HEK293 (cell line): ENCODE results near the gene ZNF222.

ENCODE experiments used
- HOXA7 ChIP-seq: sonication (generic); formaldehyde crosslinking; IDR thresholded peaks from 2 replicates; pipeline ENCODE4 v1.8.1; 2022; ENCODE audit warnings: missing genetic modification reagents, borderline replicate concordance
- HOXC10 ChIP-seq: sonication (generic); formaldehyde crosslinking; IDR thresholded peaks from 2 replicates; pipeline ENCODE4 v1.8.1; 2023; ENCODE audit warnings: mild to moderate bottlenecking, missing genetic modification reagents
- IKZF3 ChIP-seq: fragments of 450-650 bp; IDR thresholded peaks from 2 replicates; pipeline ENCODE4 v1.5.0; 2018; ENCODE audit warnings: missing biosample characterization, mild to moderate bottlenecking, missing genetic modification characterization, moderate library complexity
- MZF1 ChIP-seq: fragments of 450-650 bp; formaldehyde crosslinking; IDR thresholded peaks from 2 replicates; pipeline ENCODE4 v1.5.1; 2017; ENCODE audit warnings: missing biosample characterization, missing genetic modification characterization, borderline replicate concordance
- RBAK ChIP-seq: fragments of 450-650 bp; formaldehyde crosslinking; IDR thresholded peaks from 2 replicates; pipeline ENCODE4 v1.5.1; 2016; ENCODE audit warnings: missing biosample characterization, missing genetic modification characterization
- SP7 ChIP-seq: fragments of 450-650 bp; formaldehyde crosslinking; IDR thresholded peaks from 2 replicates; pipeline ENCODE4 v1.5.1; 2016; ENCODE audit warnings: missing biosample characterization, missing genetic modification characterization
- TRIM28 ChIP-seq: IDR thresholded peaks from 2 replicates; pipeline ENCODE4 v1.6.1; 2011; ENCODE audit warnings: low read length, control low read depth, borderline replicate concordance
- ZBTB20 ChIP-seq: fragments of 450-650 bp; formaldehyde crosslinking; IDR thresholded peaks from 2 replicates; pipeline ENCODE4 v1.5.1; 2016; ENCODE audit warnings: missing biosample characterization, missing genetic modification characterization
- ZBTB26 ChIP-seq: fragments of 450-650 bp; formaldehyde crosslinking; optimal IDR thresholded peaks from 2 replicates; pipeline ENCODE3; 2016; ENCODE audit warnings: missing biosample characterization, mild to moderate bottlenecking, missing genetic modification characterization
- ZBTB44 ChIP-seq: fragments of 450-650 bp; IDR thresholded peaks from 2 replicates; pipeline ENCODE4 v1.5.1; 2018; ENCODE audit warnings: missing biosample characterization, mild to moderate bottlenecking, missing genetic modification characterization
- ZFP69B ChIP-seq: fragments of 450-650 bp; formaldehyde crosslinking; IDR thresholded peaks from 2 replicates; pipeline ENCODE4 v1.5.1; 2016; ENCODE audit warnings: missing biosample characterization, missing genetic modification characterization
- ZNF112 ChIP-seq: fragments of 450-650 bp; formaldehyde crosslinking; IDR thresholded peaks from 2 replicates; pipeline ENCODE4 v1.5.0; 2017; ENCODE audit warnings: missing biosample characterization, missing genetic modification characterization
- ZNF121 ChIP-seq: fragments of 450-650 bp; formaldehyde crosslinking; IDR thresholded peaks from 2 replicates; pipeline ENCODE4 v1.5.1; 2016; ENCODE audit warnings: missing biosample characterization, missing genetic modification characterization
- ZNF155 ChIP-seq: fragments of 450-650 bp; formaldehyde crosslinking; IDR thresholded peaks from 2 replicates; pipeline ENCODE4 v1.5.1; 2016; ENCODE audit warnings: missing biosample characterization, missing genetic modification characterization
- ZNF16 ChIP-seq: fragments of 450-650 bp; formaldehyde crosslinking; IDR thresholded peaks from 2 replicates; pipeline ENCODE4 v1.5.1; 2016; ENCODE audit warnings: low read depth, missing biosample characterization, missing genetic modification characterization
- ZNF169 ChIP-seq: fragments of 450-650 bp; formaldehyde crosslinking; IDR thresholded peaks from 2 replicates; pipeline ENCODE4 v1.5.1; 2016; ENCODE audit warnings: missing biosample characterization, missing genetic modification characterization
- ZNF19 ChIP-seq: fragments of 450-650 bp; formaldehyde crosslinking; IDR thresholded peaks from 2 replicates; pipeline ENCODE4; 2016; ENCODE audit warnings: missing biosample characterization, missing genetic modification characterization, low read depth
- ZNF223 ChIP-seq: fragments of 450-650 bp; formaldehyde crosslinking; IDR thresholded peaks from 2 replicates; pipeline ENCODE4 v1.5.1; 2016; ENCODE audit warnings: missing biosample characterization, missing genetic modification characterization
- ZNF37A ChIP-seq: fragments of 450-650 bp; IDR thresholded peaks from 2 replicates; pipeline ENCODE4 v1.5.1; 2018; ENCODE audit warnings: missing biosample characterization, missing genetic modification characterization
- ZNF416 ChIP-seq: fragments of 450-650 bp; formaldehyde crosslinking; IDR thresholded peaks from 2 replicates; pipeline ENCODE4 v1.5.1; 2016; ENCODE audit warnings: missing biosample characterization, missing genetic modification characterization
- ZNF473 ChIP-seq: fragments of 450-650 bp; formaldehyde crosslinking; IDR thresholded peaks from 2 replicates; pipeline ENCODE4 v1.5.1; 2017; ENCODE audit warnings: missing biosample characterization, missing genetic modification characterization
- ZNF510 ChIP-seq: fragments of 450-650 bp; formaldehyde crosslinking; IDR thresholded peaks from 2 replicates; pipeline ENCODE4 v1.5.1; 2018; ENCODE audit warnings: mild to moderate bottlenecking, missing genetic modification characterization, missing biosample characterization; ENCODE audit not compliant: insufficient replicate concordance
- ZNF513 ChIP-seq: fragments of 450-650 bp; IDR thresholded peaks from 2 replicates; pipeline ENCODE4 v1.5.1; 2018; ENCODE audit warnings: missing biosample characterization, missing genetic modification characterization
- ZNF514 ChIP-seq: fragments of 450-650 bp; formaldehyde crosslinking; IDR thresholded peaks from 2 replicates; pipeline ENCODE4 v1.5.1; 2016; ENCODE audit warnings: missing biosample characterization, missing genetic modification characterization
- ZNF521 ChIP-seq: fragments of 450-650 bp; formaldehyde crosslinking; IDR thresholded peaks from 2 replicates; pipeline ENCODE4 v1.5.1; 2017; ENCODE audit warnings: missing biosample characterization, mild to moderate bottlenecking, missing genetic modification characterization
- ZNF530 ChIP-seq: fragments of 450-650 bp; formaldehyde crosslinking; IDR thresholded peaks from 2 replicates; pipeline ENCODE4 v1.5.1; 2016; ENCODE audit warnings: low read depth, missing biosample characterization, missing genetic modification characterization
- ZNF555 ChIP-seq: fragments of 450-650 bp; formaldehyde crosslinking; conservative IDR thresholded peaks from 2 replicates; pipeline ENCODE4 v1.5.1; 2017; ENCODE audit warnings: missing biosample characterization, mild to moderate bottlenecking, missing genetic modification characterization, inconsistent platforms
- ZNF558 ChIP-seq: fragments of 450-650 bp; formaldehyde crosslinking; IDR thresholded peaks from 2 replicates; pipeline ENCODE4 v1.5.1; 2016; ENCODE audit warnings: missing biosample characterization, missing genetic modification characterization
- ZNF670 ChIP-seq: fragments of 450-650 bp; formaldehyde crosslinking; IDR thresholded peaks from 2 replicates; pipeline ENCODE4 v1.5.1; 2016; ENCODE audit warnings: missing biosample characterization, missing genetic modification characterization, low read depth
- ZNF747 ChIP-seq: fragments of 450-650 bp; formaldehyde crosslinking; IDR thresholded peaks from 2 replicates; pipeline ENCODE4 v1.5.1; 2016; ENCODE audit warnings: missing biosample characterization, missing genetic modification characterization
- ZNF76 ChIP-seq: fragments of 450-650 bp; formaldehyde crosslinking; IDR thresholded peaks from 2 replicates; pipeline ENCODE4; 2016; ENCODE audit warnings: low read depth, missing biosample characterization, missing genetic modification characterization, borderline replicate concordance
- ZNF768 ChIP-seq: fragments of 450-650 bp; formaldehyde crosslinking; IDR thresholded peaks from 2 replicates; pipeline ENCODE4 v1.5.1; 2018; ENCODE audit warnings: missing biosample characterization, mild to moderate bottlenecking, missing genetic modification characterization
- ZXDB ChIP-seq: fragments of 450-650 bp; formaldehyde crosslinking; IDR thresholded peaks from 2 replicates; pipeline ENCODE4 v1.5.1; 2016; ENCODE audit warnings: missing biosample characterization, missing genetic modification characterization
- TF ChIP-seq, protein P1 (sequence below): fragments of 450-650 bp; formaldehyde crosslinking; IDR thresholded peaks from 2 replicates; pipeline ENCODE4 v1.5.1; 2016; ENCODE audit warnings: missing biosample characterization, missing genetic modification characterization
- TF ChIP-seq, protein P2 (sequence below): fragments of 450-650 bp; formaldehyde crosslinking; IDR thresholded peaks from 2 replicates; pipeline ENCODE4; 2016; ENCODE audit warnings: missing biosample characterization, missing genetic modification characterization

Gene ZNF222

DNA sequence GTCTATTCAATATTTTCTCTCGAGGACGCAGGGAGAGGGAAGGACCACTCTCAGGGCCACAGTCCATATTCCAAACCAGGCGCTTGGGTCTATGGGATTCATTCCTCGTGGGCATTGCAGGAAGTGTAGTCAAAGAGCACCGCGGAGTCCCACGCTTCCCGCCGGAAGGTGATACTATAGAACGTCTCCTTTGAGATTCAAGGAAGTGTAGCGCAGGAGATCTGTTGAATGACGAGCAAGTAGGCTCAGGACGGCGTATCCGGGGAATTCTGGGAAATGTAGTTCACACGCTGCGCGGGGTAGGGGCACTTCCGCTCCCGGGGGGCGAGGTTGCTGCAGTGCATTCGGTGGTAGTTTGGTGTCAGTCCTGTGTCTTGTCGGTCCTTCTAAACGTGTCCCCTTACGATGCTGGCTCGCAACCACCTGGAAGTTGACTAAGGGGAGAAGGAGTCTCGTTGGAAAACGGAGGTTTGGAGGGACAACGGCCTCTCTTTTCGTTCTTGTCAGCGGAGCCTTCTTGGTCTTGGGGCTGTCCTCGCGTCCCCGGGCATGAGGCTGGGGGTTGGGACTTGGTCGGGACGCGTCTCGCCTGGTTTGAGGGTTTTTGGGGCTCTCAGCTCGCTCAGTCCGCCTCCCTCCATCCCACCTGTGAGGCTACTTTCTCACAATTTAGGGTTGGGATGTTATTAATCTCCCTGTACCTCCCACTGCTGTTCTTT lies 46.8 kb downstream of the ZNF222 start, which contains the start of gene ZNF284 (continued):
- TF ChIP-seq ZNF555 (tag by site-specific recombination) (no peak), ZNF121 (tag by site-specific recombination) (no peak), ZNF510 (no peak), RBAK (tag by site-specific recombination) (peak; percentile 48; the same call in 1 of the 2 replicates), ZNF747 (tag by site-specific recombination) (no peak), ZXDB (tag by site-specific recombination) (peak; percentile 97), HOXC10 (CRISPR knock-in tag) (no peak), MZF1 (tag by site-specific recombination) (peak; percentile 57), ZBTB26 (tag by site-specific recombination) (peak; percentile 70), ZNF16 (tag by site-specific recombination) (no peak; the same call in 1 of the 2 replicates), IKZF3 (tag by site-specific recombination) (peak; percentile 96), ZBTB44 (peak; percentile 73), ZNF473 (no peak), ZNF169 (tag by site-specific recombination) (no peak), SP7 (tag by site-specific recombination) (peak; percentile 87), ZNF416 (tag by site-specific recombination) (peak; percentile 66; the same call in 1 of the 2 replicates), ZFP69B (tag by site-specific recombination) (peak; percentile 46; the same call in 1 of the 2 replicates), ZNF155 (tag by site-specific recombination) (no peak), TRIM28 (0 out of 2 replicates have a peak, but pooled peaks have one; percentile 46), ZNF19 (tag by site-specific recombination) (no peak), ZNF514 (tag by site-specific recombination) (no peak; the same call in 1 of the 2 replicates), ZNF37A (no peak), ZNF223 (tag by site-specific recombination) (no peak; the same call in 1 of the 2 replicates), ZNF521 (tag by site-specific recombination) (no peak), ZNF112 (no peak), ZNF76 (tag by site-specific recombination) (peak; percentile 99), ZNF558 (tag by site-specific recombination) (peak; percentile 29; the same call in 1 of the 2 replicates), ZBTB20 (tag by site-specific recombination) (peak; percentile 98), ZNF768 (tag by site-specific recombination) (no peak; the same call in 1 of the 2 replicates), ZNF530 (no peak), ZNF670 (no peak), ZNF513 (tag by site-specific recombination) (no peak), HOXA7 (CRISPR knock-in tag) (no peak)
- TF ChIP-seq, protein P1, sequence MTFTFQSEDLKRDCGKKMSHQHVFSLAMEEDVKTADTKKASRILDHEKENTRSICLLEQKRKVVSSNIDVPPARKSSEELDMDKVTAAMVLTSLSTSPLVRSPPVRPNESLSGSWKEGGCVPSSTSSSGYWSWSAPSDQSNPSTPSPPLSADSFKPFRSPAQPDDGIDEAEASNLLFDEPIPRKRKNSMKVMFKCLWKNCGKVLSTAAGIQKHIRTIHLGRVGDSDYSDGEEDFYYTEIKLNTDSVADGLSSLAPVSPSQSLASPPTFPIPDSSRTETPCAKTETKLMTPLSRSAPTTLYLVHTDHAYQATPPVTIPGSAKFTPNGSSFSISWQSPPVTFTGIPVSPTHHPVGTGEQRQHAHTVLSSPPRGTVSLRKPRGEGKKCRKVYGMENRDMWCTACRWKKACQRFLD (tag by site-specific recombination), result no peak
- TF ChIP-seq, protein P2, sequence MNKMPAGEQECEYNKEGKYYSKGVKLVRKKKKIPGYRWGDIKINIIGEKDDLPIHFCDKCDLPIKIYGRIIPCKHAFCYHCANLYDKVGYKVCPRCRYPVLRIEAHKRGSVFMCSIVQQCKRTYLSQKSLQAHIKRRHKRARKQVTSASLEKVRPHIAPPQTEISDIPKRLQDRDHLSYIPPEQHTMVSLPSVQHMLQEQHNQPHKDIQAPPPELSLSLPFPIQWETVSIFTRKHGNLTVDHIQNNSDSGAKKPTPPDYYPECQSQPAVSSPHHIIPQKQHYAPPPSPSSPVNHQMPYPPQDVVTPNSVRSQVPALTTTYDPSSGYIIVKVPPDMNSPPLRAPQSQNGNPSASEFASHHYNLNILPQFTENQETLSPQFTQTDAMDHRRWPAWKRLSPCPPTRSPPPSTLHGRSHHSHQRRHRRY (tag by site-specific recombination), result no peak
